Measurements from ENCODE around the gene IQCE.

DNA sequence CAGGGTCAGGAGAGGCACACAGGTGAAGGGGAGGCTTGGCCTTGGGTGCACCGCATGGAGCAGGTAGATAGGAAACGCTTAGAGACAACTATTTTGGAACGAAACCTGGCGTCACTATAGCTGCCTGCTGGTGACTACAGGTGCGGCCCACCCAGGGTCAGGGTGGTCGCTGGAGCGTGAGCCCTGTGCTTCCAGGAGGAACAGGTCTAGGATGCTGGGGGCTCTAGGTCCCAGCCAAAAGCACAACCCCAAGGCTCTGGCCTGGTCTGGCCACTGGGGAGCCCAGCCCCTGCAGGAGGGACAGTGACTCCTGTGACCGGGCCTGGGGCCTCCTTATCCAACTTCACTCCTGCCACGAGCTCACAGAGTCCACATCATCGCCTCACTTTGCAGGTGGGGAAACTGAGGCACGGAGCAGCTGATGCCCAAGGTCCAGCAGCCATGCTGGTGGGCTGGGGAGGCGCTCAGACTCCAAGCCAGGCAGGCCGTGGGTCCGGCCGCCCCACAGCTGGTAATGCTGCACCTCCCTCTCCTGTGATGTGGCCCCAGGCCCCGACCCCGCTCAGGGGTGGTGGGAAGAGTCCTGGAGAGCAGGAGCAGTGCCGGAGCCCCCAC lies 30.2 kb upstream of the IQCE start:
- TF ChIP-seq, protein P1, sequence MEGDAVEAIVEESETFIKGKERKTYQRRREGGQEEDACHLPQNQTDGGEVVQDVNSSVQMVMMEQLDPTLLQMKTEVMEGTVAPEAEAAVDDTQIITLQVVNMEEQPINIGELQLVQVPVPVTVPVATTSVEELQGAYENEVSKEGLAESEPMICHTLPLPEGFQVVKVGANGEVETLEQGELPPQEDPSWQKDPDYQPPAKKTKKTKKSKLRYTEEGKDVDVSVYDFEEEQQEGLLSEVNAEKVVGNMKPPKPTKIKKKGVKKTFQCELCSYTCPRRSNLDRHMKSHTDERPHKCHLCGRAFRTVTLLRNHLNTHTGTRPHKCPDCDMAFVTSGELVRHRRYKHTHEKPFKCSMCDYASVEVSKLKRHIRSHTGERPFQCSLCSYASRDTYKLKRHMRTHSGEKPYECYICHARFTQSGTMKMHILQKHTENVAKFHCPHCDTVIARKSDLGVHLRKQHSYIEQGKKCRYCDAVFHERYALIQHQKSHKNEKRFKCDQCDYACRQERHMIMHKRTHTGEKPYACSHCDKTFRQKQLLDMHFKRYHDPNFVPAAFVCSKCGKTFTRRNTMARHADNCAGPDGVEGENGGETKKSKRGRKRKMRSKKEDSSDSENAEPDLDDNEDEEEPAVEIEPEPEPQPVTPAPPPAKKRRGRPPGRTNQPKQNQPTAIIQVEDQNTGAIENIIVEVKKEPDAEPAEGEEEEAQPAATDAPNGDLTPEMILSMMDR (IDR thresholded peaks at IDR 0.05; ENCODE audit: low read length): no peak
- TF ChIP-seq EZH2phosphoT487 (IDR thresholded peaks at IDR 0.05; ENCODE audit: low read length) (no peak), EZH2 (optimal IDR thresholded peaks at IDR 0.05; ENCODE audit: low read depth, low read length) (no peak)

All from MM.1S (cell line).